HL-60 (cell line): ENCODE measurements around the gene UGT2A1.
A peak's percentile ranks its signal among the peaks of the same experiment; 100 is the strongest.

ENCODE experiments used
- CTCF ChIP-seq: IDR thresholded peaks from one replicate; pipeline ENCODE4 v1.5.1; 2011; ENCODE audit warnings: low read length, control low read depth, inconsistent platforms; ENCODE audit not compliant: insufficient read depth
- POLR2AphosphoS5 ChIP-seq: IDR thresholded peaks from 2 replicates; pipeline ENCODE4 v1.6.1; 2012; ENCODE audit warnings: low read depth
- REST ChIP-seq: IDR thresholded peaks from 2 replicates; pipeline ENCODE4 v1.6.1; 2012; ENCODE audit warnings: low read depth; ENCODE audit not compliant: insufficient replicate concordance
- SPI1 ChIP-seq: IDR thresholded peaks from 2 replicates; pipeline ENCODE4 v1.6.1; 2012; ENCODE audit warnings: low read depth, mild to moderate bottlenecking, borderline replicate concordance

GRCh38 chr4:69610484-69610883, 42.6 kb downstream of the UGT2A1 start:
- no peak for TF ChIP-seq CTCF
- no peak for TF ChIP-seq POLR2AphosphoS5
- TF ChIP-seq REST = no peak
- peak; percentile 56 for TF ChIP-seq SPI1
